ENCODE measurements around the gene MZT2B. TPM values are rescaled to one million over a fixed set of nuclear protein-coding genes. Genes with fewer than 3 reads are reported as not detected.

Gene MZT2B
- total and polyA plus RNA-seq, 2 of the 13 experiments (the other 11 are each of a cell fraction or from before 2014, with no cell fraction given), result 253 to 410 TPM

DNA sequence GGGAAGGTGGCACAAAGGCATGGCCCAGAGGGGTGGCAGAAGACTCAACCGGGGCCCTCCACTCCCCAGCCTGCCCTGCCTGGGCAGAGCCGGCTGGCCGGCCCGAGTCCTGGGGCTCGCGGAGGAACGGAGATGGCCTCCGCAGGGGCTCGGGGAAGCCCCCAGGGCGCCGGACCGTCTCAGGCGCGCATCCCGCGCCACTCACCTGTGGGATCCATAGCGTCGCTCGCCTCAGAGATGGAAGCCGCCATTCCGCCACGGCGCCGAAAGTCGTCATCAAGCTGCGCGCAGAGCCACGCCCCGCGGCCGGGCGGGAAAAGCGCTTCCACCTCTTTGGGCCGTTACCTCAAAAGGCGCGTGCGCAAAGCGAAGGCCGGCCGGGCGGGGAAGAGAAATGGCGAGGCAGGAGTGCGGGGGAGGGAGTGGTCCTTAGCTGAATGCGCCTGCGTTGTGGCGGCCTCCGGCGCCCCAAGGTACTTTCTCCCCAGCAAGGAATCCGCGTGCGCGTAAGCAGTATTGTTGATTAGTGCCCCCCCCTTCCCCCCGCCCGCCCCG, 660 bp upstream of the MZT2B start, which contains the start of gene SMPD4 (continued):
- no peak for TF ChIP-seq MLXIP (CRISPR knock-in tag; IDR thresholded peaks at IDR 0.05; ENCODE audit: borderline replicate concordance)
- no peak; the same call in none of the 2 replicates for TF ChIP-seq PHF21A (CRISPR knock-in tag; IDR thresholded peaks at IDR 0.05)
- TF ChIP-seq KDM1A (CRISPR knock-in tag; IDR thresholded peaks at IDR 0.05), result no peak
- TF ChIP-seq ZNF253 (CRISPR knock-in tag; IDR thresholded peaks at IDR 0.05; ENCODE audit: borderline replicate concordance), result 0 out of 2 replicates have a peak, but pooled peaks have one; percentile 56
- TF ChIP-seq ZNF138 (CRISPR knock-in tag; IDR thresholded peaks at IDR 0.05; ENCODE audit: low read depth), result no peak
- peak; percentile 94 for TF ChIP-seq AGO2 (optimal IDR thresholded peaks at IDR 0.05; ENCODE audit: low read depth, low read length)
- no peak for TF ChIP-seq ZBTB49 (CRISPR knock-in tag; IDR thresholded peaks at IDR 0.05; ENCODE audit: borderline replicate concordance)
- no peak for TF ChIP-seq ZNF614 (CRISPR knock-in tag; IDR thresholded peaks at IDR 0.05; ENCODE audit: borderline replicate concordance)
- peak; percentile 50; the same call in 1 of the 2 replicates for TF ChIP-seq ARID5B (CRISPR knock-in tag; IDR thresholded peaks at IDR 0.05)
- TF ChIP-seq, protein P1, sequence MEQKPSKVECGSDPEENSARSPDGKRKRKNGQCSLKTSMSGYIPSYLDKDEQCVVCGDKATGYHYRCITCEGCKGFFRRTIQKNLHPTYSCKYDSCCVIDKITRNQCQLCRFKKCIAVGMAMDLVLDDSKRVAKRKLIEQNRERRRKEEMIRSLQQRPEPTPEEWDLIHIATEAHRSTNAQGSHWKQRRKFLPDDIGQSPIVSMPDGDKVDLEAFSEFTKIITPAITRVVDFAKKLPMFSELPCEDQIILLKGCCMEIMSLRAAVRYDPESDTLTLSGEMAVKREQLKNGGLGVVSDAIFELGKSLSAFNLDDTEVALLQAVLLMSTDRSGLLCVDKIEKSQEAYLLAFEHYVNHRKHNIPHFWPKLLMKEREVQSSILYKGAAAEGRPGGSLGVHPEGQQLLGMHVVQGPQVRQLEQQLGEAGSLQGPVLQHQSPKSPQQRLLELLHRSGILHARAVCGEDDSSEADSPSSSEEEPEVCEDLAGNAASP (CRISPR knock-in tag; IDR thresholded peaks at IDR 0.05; ENCODE audit: borderline replicate concordance), result peak; percentile 73

All from HepG2 (cell line).